HepG2 (cell line): ENCODE data around the gene TRIM23. TPM values are rescaled to one million over a fixed set of nuclear protein-coding genes. Genes with fewer than 3 reads are reported as not detected.

Experiments used
- ATF1 ChIP-seq: IDR thresholded peaks from 2 replicates; pipeline ENCODE4 v1.6.1; 2016; ENCODE audit warnings: mild to moderate bottlenecking, control low read depth
- E2F5 ChIP-seq: sonication (generic); formaldehyde crosslinking; conservative IDR thresholded peaks from 2 replicates; pipeline ENCODE4 v1.4.0; 2020; ENCODE audit warnings: missing genetic modification reagents
- GABPA ChIP-seq, 2 experiments: IDR thresholded peaks; 2 replicates each; pipeline ENCODE4 v1.6.1; 2011 to 2016; ENCODE audit warnings: low read depth in 2 of 2, low read length in 1 of 2, missing biosample characterization in 1 of 2, missing genetic modification characterization in 1 of 2
- HMG20A ChIP-seq: IDR thresholded peaks from 2 replicates; pipeline ENCODE4 v1.6.1; 2016; ENCODE audit warnings: borderline replicate concordance
- ISL2 ChIP-seq: sonication (generic); formaldehyde crosslinking; IDR thresholded peaks from 2 replicates; pipeline ENCODE4 v1.5.0; 2020; ENCODE audit warnings: missing genetic modification reagents
- NFRKB ChIP-seq: fragments of 450-650 bp; IDR thresholded peaks from 2 replicates; pipeline ENCODE4 v1.6.1; 2017
- NR2F6 ChIP-seq, 2 experiments: IDR thresholded peaks; 2 replicates each; pipeline ENCODE4 v1.6.1; 2016; ENCODE audit warnings: antibody characterized with exemption in 1 of 2, mild to moderate bottlenecking in 1 of 2
- SIX1 ChIP-seq: sonication (generic); formaldehyde crosslinking; IDR thresholded peaks from 2 replicates; pipeline ENCODE4 v1.4.0; 2020; ENCODE audit warnings: missing genetic modification reagents, borderline replicate concordance
- SNAI1 ChIP-seq: sonication (generic); formaldehyde crosslinking; IDR thresholded peaks from 2 replicates; pipeline ENCODE4 v1.5.0; 2020; ENCODE audit warnings: mild to moderate bottlenecking, missing genetic modification reagents, borderline replicate concordance
- SSRP1 ChIP-seq: IDR thresholded peaks from 2 replicates; pipeline ENCODE4 v1.6.1; 2016; ENCODE audit warnings: control low read depth
- TOE1 ChIP-seq: sonication (generic); formaldehyde crosslinking; IDR thresholded peaks from 2 replicates; pipeline ENCODE4 v1.4.0; 2020; ENCODE audit warnings: mild to moderate bottlenecking, missing genetic modification reagents
- ZNF263 ChIP-seq: sonication (generic); formaldehyde crosslinking; IDR thresholded peaks from 2 replicates; pipeline ENCODE4 v1.4.0; 2020; ENCODE audit warnings: missing genetic modification reagents
- ZNF607 ChIP-seq: sonication (generic); formaldehyde crosslinking; IDR thresholded peaks from 2 replicates; pipeline ENCODE4 v1.5.1; 2020; ENCODE audit warnings: missing genetic modification reagents, mild to moderate bottlenecking, borderline replicate concordance
- polyA plus RNA-seq, 8 experiments: library from polyadenylated mRNA; depleted of rRNA in 3 of 8; stranded (reverse) in 7 of 8; unstranded in 1 of 8; fragments of >200 nt; fragmentation: Illumina TruSeq in 4 of 8; extraction: Trizol in 4 of 8; gene quantifications; 2 replicates each; pipeline versions ENCODE4 v1.2.1 to v1.2.3, GENCODE V29; 2011 to 2016; ENCODE audit warnings: low read depth in 4 of 8, missing spikeins in 1 of 8, mixed read lengths in 1 of 8; ENCODE audit not compliant: insufficient read depth in 1 of 8
- total RNA-seq, 5 experiments: library from RNA; depleted of rRNA; stranded (reverse); fragments of >200 nt; fragmentation: Illumina TruSeq; extraction: Trizol; gene quantifications; 2 replicates each; pipeline ENCODE4 v1.2.3, GENCODE V29; 2016; ENCODE audit warnings: low read depth in 1 of 5
- TF ChIP-seq, protein P1 (sequence below): sonication (generic); formaldehyde crosslinking; IDR thresholded peaks from 2 replicates; pipeline ENCODE4 v1.4.0; 2020; ENCODE audit warnings: missing genetic modification reagents, borderline replicate concordance
- TF ChIP-seq, protein P2 (sequence below): sonication (generic); formaldehyde crosslinking; IDR thresholded peaks from 2 replicates; pipeline ENCODE4 v1.5.1; 2020; ENCODE audit warnings: mild to moderate bottlenecking, missing genetic modification reagents, borderline replicate concordance
- TF ChIP-seq, protein P3 (sequence below): sonication (generic); formaldehyde crosslinking; IDR thresholded peaks from 2 replicates; pipeline ENCODE4 v1.8.1; 2023; ENCODE audit warnings: mild to moderate bottlenecking, missing genetic modification reagents

TRIM23 gene
- total and polyA plus RNA-seq, 2 of the 13 experiments (the other 11 are each of a cell fraction or from before 2014, with no cell fraction given), result 4.6 to 11.4 TPM

- peak; percentile 99 for TF ChIP-seq ATF1 (CRISPR knock-in tag)
- peak; percentile 59; the same call in 1 of the 2 replicates for TF ChIP-seq ZNF263 (CRISPR knock-in tag)
- TF ChIP-seq NR2F6 (IDR thresholded peaks at IDR 0.05), result no peak
- TF ChIP-seq NR2F6 (CRISPR knock-in tag; IDR thresholded peaks at IDR 0.05), result no peak
- peak; percentile 95 for TF ChIP-seq NFRKB
- no peak for TF ChIP-seq HMG20A
- no peak for TF ChIP-seq SIX1
- peak; percentile 55 for TF ChIP-seq ISL2 (CRISPR knock-in tag)
- no peak for TF ChIP-seq GABPA (IDR thresholded peaks at IDR 0.05; ENCODE audit: low read depth, low read length)
- peak; percentile 71 for TF ChIP-seq GABPA (CRISPR knock-in tag; IDR thresholded peaks at IDR 0.05; ENCODE audit: low read depth)
- TF ChIP-seq, protein P1, sequence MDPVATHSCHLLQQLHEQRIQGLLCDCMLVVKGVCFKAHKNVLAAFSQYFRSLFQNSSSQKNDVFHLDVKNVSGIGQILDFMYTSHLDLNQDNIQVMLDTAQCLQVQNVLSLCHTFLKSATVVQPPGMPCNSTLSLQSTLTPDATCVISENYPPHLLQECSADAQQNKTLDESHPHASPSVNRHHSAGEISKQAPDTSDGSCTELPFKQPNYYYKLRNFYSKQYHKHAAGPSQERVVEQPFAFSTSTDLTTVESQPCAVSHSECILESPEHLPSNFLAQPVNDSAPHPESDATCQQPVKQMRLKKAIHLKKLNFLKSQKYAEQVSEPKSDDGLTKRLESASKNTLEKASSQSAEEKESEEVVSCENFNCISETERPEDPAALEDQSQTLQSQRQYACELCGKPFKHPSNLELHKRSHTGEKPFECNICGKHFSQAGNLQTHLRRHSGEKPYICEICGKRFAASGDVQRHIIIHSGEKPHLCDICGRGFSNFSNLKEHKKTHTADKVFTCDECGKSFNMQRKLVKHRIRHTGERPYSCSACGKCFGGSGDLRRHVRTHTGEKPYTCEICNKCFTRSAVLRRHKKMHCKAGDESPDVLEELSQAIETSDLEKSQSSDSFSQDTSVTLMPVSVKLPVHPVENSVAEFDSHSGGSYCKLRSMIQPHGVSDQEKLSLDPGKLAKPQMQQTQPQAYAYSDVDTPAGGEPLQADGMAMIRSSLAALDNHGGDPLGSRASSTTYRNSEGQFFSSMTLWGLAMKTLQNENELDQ (CRISPR knock-in tag), result no peak
- TF ChIP-seq, protein P2, sequence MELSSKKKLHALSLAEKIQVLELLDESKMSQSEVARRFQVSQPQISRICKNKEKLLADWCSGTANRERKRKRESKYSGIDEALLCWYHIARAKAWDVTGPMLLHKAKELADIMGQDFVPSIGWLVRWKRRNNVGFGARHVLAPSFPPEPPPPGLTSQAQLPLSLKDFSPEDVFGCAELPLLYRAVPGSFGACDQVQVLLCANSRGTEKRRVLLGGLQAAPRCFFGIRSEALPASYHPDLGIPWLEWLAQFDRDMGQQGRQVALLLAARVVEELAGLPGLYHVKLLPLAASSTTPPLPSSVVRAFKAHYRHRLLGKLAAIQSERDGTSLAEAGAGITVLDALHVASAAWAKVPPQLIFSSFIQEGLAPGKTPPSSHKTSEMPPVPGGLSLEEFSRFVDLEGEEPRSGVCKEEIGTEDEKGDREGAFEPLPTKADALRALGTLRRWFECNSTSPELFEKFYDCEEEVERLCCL (CRISPR knock-in tag), result no peak
- peak; percentile 99 for TF ChIP-seq E2F5 (CRISPR knock-in tag)
- 0 out of 2 replicates have a peak, but pooled peaks have one; percentile 32 for TF ChIP-seq SSRP1 (CRISPR knock-in tag)
- TF ChIP-seq ZNF607 (CRISPR knock-in tag), result no peak
- no peak for TF ChIP-seq SNAI1 (CRISPR knock-in tag)
- TF ChIP-seq, protein P3, sequence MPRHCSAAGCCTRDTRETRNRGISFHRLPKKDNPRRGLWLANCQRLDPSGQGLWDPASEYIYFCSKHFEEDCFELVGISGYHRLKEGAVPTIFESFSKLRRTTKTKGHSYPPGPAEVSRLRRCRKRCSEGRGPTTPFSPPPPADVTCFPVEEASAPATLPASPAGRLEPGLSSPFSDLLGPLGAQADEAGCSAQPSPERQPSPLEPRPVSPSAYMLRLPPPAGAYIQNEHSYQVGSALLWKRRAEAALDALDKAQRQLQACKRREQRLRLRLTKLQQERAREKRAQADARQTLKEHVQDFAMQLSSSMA (CRISPR knock-in tag), result no peak; the same call in 1 of the 2 replicates
- TF ChIP-seq TOE1 (CRISPR knock-in tag), result no peak
Observed at GRCh38 chr5:65562731-65563701, 61.1 kb downstream of the TRIM23 start, which contains the start of the genes CENPK and PPWD1 (continued).
